GM18909 (cell line): ENCODE measurements around the gene UBN1.

ENCODE experiments used
- ATAC-seq: cut with Tn5 transposase; IDR thresholded peaks from one replicate; pipeline ENCODE4 v1.9.1; 2021; ENCODE audit warnings: mild to moderate bottlenecking; ENCODE audit not compliant: unreplicated experiment, poor library complexity

The UBN1 gene, protein sequence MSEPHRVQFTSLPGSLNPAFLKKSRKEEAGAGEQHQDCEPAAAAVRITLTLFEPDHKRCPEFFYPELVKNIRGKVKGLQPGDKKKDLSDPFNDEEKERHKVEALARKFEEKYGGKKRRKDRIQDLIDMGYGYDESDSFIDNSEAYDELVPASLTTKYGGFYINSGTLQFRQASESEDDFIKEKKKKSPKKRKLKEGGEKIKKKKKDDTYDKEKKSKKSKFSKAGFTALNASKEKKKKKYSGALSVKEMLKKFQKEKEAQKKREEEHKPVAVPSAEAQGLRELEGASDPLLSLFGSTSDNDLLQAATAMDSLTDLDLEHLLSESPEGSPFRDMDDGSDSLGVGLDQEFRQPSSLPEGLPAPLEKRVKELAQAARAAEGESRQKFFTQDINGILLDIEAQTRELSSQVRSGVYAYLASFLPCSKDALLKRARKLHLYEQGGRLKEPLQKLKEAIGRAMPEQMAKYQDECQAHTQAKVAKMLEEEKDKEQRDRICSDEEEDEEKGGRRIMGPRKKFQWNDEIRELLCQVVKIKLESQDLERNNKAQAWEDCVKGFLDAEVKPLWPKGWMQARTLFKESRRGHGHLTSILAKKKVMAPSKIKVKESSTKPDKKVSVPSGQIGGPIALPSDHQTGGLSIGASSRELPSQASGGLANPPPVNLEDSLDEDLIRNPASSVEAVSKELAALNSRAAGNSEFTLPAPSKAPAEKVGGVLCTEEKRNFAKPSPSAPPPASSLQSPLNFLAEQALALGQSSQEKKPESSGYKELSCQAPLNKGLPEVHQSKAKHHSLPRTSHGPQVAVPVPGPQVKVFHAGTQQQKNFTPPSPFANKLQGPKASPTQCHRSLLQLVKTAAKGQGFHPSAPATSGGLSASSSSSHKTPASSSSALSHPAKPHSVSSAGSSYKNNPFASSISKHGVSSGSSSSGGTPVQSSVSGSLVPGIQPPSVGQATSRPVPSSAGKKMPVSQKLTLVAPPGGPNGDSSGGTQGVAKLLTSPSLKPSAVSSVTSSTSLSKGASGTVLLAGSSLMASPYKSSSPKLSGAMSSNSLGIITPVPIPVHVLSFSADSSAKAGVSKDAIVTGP (N-terminal part only)

GRCh38 chr16:4846901-4847773 lies at the start of gene UBN1, which contains the start of gene GLYR1:
UBN1 (plus strand) TSS chr16:4847481; CDS start chr16:4852918, 5,437 bp downstream.
GLYR1 (minus strand) TSS chr16:4847288; CDS start chr16:4847265, 23 bp downstream.
- peak; percentile 88 for ATAC-seq

- no peak for ATAC-seq
Measured at GRCh38 chr16:4797805-4798252, 49.5 kb upstream of the UBN1 start.

DNA sequence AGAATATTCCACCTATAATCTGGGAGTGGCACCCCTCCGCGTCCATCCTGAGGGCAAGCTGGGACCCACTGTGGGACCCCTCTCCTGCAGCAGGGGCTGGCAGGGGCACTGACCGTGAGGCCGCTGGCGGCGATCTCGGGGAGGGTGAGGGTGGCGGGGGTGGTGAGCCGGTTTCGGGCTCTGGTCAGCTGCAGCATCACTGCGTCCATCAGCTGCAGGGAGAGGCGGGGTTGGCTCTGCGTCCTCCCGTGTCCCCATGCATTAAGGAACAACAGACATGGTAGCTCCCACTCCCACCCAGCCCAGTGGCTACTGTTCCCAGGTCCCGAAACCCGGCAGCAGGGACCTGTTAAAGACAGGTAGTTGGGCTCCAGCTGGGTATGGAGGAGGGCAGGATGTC lies 48.8 kb upstream of the UBN1 start:
- ATAC-seq, result no peak

- ATAC-seq, result no peak
Measured at GRCh38 chr16:4799171-4799855, 48.0 kb upstream of the UBN1 start.

GRCh38 chr16:4800290-4801041 lies 46.8 kb upstream of the UBN1 start:
- no peak for ATAC-seq

DNA sequence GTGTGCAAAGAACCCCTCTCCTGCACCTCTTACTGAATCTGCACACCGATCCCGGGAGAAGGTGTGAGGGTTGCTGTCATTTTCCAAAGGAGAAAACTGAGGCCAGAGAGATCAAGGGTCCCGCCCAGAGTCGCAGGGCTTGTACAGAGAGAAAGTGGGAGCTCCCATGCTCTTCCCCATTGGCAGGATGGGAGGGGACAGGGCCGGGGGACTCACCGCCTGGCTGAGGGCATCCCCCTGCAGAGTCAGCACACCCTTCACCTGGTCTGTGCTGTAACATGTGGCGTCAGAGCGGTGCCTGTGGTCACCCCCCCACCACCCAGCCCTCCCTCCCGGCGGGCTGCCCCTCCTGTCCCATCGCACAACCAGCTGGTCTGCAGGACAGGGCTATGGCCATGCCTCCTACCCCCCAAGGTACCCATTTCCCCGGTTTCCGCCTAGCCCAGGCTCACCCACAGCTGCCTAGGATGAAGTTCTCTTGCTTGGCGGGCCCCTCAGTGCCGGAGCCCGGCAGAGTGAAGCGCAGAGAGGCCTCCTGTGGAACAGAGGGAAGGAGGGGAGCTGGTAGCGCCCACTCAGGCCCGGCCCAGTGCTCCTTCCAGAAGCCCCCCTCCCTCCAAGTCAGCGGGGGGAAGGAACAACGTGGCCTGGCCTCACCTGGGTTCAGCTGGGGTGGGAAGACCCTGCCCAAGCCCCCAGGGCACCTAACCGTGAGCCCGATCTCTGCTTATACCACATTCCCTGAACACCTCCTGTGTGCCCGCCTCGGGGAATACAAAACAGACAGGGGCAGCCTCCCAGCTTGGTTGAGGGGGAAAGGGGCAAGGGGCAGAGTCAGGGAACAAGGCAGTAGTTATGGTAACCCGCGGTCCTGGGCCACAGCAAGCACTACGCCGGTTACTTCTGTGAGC lies 46.0 kb upstream of the UBN1 start:
- ATAC-seq, result no peak

- peak; percentile 51 for ATAC-seq
Measured at GRCh38 chr16:4801962-4802658, 45.2 kb upstream of the UBN1 start, which contains the start of gene ROGDI. ROGDI (minus strand) TSS chr16:4802633; CDS start chr16:4802571, 62 bp downstream.

DNA sequence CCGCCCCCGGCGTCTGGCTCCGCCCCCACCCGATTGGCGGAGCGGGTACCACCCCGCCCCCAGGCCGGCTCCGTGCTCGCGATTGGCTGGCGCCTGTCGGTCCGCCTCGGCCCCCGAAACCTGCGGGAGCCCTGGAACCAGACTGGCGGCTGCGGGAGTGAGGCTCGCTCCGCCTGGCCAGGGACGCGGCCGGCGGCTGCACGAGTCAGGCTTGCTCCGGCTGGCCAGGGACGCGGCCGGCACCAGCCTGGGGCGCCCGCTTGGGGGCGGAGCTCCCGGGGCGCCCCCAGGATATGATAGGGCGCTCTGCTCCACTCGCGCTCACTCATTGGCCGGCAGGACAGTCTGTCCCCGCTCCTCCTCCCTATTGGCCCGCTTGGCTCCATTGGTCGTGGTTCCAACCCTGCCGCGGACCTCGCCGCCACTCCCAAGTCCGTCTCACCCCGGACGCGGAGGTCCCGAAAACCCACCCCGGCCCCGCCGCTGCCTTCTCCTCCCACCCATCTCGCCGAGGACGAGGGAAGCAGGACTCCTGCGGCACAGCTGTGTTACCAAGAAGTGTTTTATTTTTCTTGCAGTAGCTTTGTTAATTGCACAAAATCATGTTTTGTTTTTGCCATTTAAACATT lies 44.5 kb upstream of the UBN1 start:
- ATAC-seq, result peak; percentile 91

- ATAC-seq, result no peak
Measured at GRCh38 chr16:4803401-4803844, 43.9 kb upstream of the UBN1 start.

- no peak for ATAC-seq
Measured at GRCh38 chr16:4803898-4804762, 43.2 kb upstream of the UBN1 start.

GRCh38 chr16:4805231-4805630 lies 42.0 kb upstream of the UBN1 start:
- no peak for ATAC-seq

DNA sequence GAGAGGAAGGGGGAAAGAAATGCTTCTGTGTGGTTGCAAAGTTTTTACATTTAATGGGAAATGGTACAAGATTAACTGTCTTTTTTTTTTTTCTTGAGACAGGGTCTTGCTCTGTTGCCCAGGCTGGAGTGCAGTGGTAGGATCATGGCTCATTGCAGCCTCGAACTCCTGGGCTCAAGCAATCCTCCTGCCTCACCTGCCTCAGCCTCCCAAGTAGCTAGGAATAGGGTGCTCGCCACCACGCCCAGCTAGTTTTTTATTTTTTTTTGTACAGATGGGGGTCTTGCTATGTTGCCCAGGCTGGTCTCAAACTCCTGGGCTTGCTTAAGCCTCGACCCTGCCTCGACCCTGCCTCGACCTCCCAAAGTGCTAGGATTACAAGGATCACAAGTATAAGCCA lies 41.0 kb upstream of the UBN1 start:
- no peak for ATAC-seq

GRCh38 chr16:4811242-4811641 lies 36.0 kb upstream of the UBN1 start:
- ATAC-seq, result no peak

GRCh38 chr16:4811773-4812172 lies 35.5 kb upstream of the UBN1 start:
- ATAC-seq, result no peak

DNA sequence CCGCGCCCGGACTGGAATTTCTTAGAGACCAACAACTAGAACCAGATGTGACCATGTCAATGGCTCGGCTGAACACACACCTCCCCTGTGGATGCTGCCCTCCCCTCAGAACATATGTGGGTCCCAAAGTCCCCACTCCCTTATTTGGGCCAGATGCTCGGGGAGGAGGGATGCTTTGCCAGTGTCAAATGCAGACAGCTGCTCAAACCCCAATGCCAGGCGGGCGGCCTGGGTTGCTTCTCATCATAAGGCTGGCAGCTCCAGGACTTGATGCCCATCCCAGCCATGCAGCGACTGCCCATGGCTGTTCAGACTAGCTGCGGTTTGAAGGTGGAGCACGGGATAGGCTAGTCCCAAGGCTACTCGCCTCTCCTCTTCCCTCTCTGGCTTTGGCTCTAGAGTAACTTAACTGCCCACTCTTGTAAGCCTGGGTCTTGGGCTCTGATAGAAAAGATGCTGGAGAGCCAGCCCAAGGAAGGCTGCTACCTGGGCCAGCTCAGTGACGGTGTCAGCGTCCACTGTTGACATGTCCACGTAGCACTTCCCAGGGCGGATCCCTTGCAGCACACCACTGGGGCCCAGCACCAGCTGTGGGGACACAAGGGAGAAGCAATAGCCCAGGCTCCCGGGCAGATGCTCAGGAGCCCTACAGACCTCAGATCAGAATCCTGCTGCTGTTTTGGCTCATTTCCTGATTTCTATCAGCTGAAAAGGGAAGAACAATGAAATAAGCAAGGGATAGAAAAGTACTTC lies 33.9 kb upstream of the UBN1 start:
- ATAC-seq, result no peak
